Fibroblast of lung (primary cell): ENCODE data around the gene DLL4. TPM values are rescaled to one million over a fixed set of nuclear protein-coding genes. Genes with fewer than 3 reads are reported as not detected.

ENCODE experiments used
- DNase-seq, 2 donors: peaks; one replicate each; pipeline versions ENCODE4 v3.0.0 to v3.0.0-alpha.2; 2010; ENCODE audit warnings: low read depth in 2 of 2
- H2AFZ ChIP-seq: 2 replicates; pipeline ENCODE4 v1.5.1; 2012; ENCODE audit warnings: low read length, control low read depth, inconsistent platforms
- H3K27ac ChIP-seq: 2 replicates; pipeline ENCODE4 v1.5.1; 2011; ENCODE audit warnings: low read length, control low read depth; ENCODE audit not compliant: insufficient read depth
- H3K27me3 ChIP-seq: 2 replicates; pipeline ENCODE4 v1.5.1; 2011; ENCODE audit warnings: mild to moderate bottlenecking, low read length; ENCODE audit not compliant: control insufficient read depth, insufficient read depth
- H3K36me3 ChIP-seq: 2 replicates; pipeline ENCODE4 v1.5.1; 2011; ENCODE audit warnings: low read length; ENCODE audit not compliant: control insufficient read depth, insufficient read depth
- H3K4me1 ChIP-seq: 2 replicates; pipeline ENCODE4 v1.5.1; 2011; ENCODE audit warnings: low read length; ENCODE audit not compliant: control insufficient read depth, insufficient read depth; ENCODE audit errors: extremely low read depth
- H3K4me2 ChIP-seq: 2 replicates; pipeline ENCODE4 v1.5.1; 2011; ENCODE audit warnings: low read length, control low read depth; ENCODE audit not compliant: insufficient read depth; ENCODE audit errors: extremely low read depth
- H3K4me3 ChIP-seq, 4 experiments: fragments of 200-600 bp in 1 of 4; sonication (generic) in 1 of 4; replicated peaks in 1 of 4; 2 replicates each; pipeline ENCODE4 v1.5.1; 2011 to 2016; ENCODE audit warnings: low read length in 4 of 4, low read depth in 3 of 4, mild to moderate bottlenecking in 3 of 4, control low read depth in 2 of 4, inconsistent platforms in 1 of 4, mixed read lengths in 1 of 4; ENCODE audit not compliant: insufficient read depth in 1 of 4; ENCODE audit errors: control extremely low read depth in 1 of 4
- H3K79me2 ChIP-seq: 2 replicates; pipeline ENCODE4 v1.5.1; 2012; ENCODE audit warnings: mild to moderate bottlenecking, low read length, inconsistent platforms; ENCODE audit not compliant: control insufficient read depth, insufficient read depth
- H3K9ac ChIP-seq: 2 replicates; pipeline ENCODE4 v1.5.1; 2011; ENCODE audit warnings: mild to moderate bottlenecking, low read length, control low read depth; ENCODE audit not compliant: insufficient read depth
- H3K9me3 ChIP-seq: 2 replicates; pipeline ENCODE4 v1.5.1; 2012; ENCODE audit warnings: low read depth, low read length; ENCODE audit not compliant: control insufficient read depth, insufficient read depth
- H4K20me1 ChIP-seq: 2 replicates; pipeline ENCODE4 v1.5.1; 2011; ENCODE audit warnings: low read length; ENCODE audit not compliant: control insufficient read depth, insufficient read depth; ENCODE audit errors: extremely low read depth
- EZH2 ChIP-seq: IDR thresholded peaks from 2 replicates; pipeline ENCODE4 v1.5.1; 2012; ENCODE audit warnings: low read length, control low read depth, mild to moderate bottlenecking; ENCODE audit errors: missing control alignments
- polyA minus RNA-seq: library from RNA; depleted of rRNA, polyadenylated mRNA; stranded (reverse); fragments of >200 nt; gene quantifications from 2 replicates; pipeline ENCODE4 v1.2.3, GENCODE V29; 2011; ENCODE audit warnings: low replicate concordance
- polyA plus RNA-seq, 2 donors: library from polyadenylated mRNA; depleted of rRNA in 1 of 2; stranded (reverse) in 1 of 2; unstranded in 1 of 2; fragments of >200 nt; gene quantifications; 2 replicates each; pipeline ENCODE4 v1.2.1, GENCODE V29; 2011 to 2012; ENCODE audit warnings: missing spikeins in 1 of 2
- total RNA-seq: library from RNA; depleted of rRNA; stranded (reverse); fragments of >200 nt; gene quantifications from 2 replicates; pipeline ENCODE4 v1.2.1, GENCODE V29; 2014
- TF ChIP-seq, protein P1 (sequence below), 2 donors: IDR thresholded peaks in 1 of 2; conservative IDR thresholded peaks in 1 of 2; 1 replicate in 1 of 2; 2 replicates in 1 of 2; pipeline ENCODE4 v1.5.1; 2011 to 2012; ENCODE audit warnings: low read length in 2 of 2, control low read depth in 1 of 2, inconsistent platforms in 1 of 2, low read depth in 1 of 2, mild to moderate bottlenecking in 1 of 2

DLL4 gene
- total RNA-seq, result under 0.01 TPM in 2 replicates
- polyA plus RNA-seq, result 0.18 and 1.0 TPM in 2 replicates
- polyA plus RNA-seq (2012), result 0.22 and 1.5 TPM in 2 replicates
- polyA minus RNA-seq, result 0.39 and 6.4 TPM in 2 replicates

DNA sequence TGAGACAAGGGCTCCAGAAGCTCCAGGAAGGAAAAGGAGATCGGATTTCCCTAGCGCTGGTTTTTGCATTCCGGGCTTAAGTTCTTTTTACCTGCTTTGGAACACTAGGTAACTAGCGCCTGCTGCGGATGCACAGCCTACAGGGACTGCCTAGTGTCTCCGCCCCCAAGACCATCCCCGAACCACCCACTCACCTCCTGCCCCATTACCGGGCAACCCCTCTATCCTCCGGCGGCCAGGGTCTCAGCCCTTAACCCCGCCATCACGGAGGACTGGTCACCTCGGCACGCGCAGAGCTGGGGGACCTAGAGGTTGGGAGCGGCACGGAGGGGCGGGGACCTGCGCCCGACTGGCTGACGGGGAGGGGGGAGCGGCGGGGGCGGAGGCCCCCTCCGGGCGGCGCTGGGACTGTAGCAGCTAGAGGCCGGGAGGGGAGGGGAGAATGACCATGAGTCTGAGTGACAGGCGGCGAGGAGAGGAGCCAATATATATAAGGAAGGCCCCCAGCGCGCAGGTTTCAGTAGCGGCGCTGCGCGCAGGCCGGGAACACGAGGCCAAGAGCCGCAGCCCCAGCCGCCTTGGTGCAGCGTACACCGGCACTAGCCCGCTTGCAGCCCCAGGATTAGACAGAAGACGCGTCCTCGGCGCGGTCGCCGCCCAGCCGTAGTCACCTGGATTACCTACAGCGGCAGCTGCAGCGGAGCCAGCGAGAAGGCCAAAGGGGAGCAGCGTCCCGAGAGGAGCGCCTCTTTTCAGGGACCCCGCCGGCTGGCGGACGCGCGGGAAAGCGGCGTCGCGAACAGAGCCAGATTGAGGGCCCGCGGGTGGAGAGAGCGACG, at the start of gene DLL4:
DLL4 (plus strand) TSS at position 520 of the 839 bp plus-strand sequence. CDS start 329 bp downstream, outside the sequence.
- no peaks in the 10 kb centered on the region for H3K79me2 ChIP-seq
- H3K4me3 ChIP-seq, result peak within 1 kb of the TSS; percentile 33 to 50 (median 44)
- H3K27ac ChIP-seq, result no peak within 1 kb of the TSS
- no peaks in the 10 kb centered on the region for H3K9me3 ChIP-seq
- peak within 1 kb of the TSS; percentile 49 for H2AFZ ChIP-seq
- H3K4me2 ChIP-seq, result peak within 1 kb of the TSS; percentile 93
- H4K20me1 ChIP-seq, result no peaks in the 10 kb centered on the region
- TF ChIP-seq, protein P1, sequence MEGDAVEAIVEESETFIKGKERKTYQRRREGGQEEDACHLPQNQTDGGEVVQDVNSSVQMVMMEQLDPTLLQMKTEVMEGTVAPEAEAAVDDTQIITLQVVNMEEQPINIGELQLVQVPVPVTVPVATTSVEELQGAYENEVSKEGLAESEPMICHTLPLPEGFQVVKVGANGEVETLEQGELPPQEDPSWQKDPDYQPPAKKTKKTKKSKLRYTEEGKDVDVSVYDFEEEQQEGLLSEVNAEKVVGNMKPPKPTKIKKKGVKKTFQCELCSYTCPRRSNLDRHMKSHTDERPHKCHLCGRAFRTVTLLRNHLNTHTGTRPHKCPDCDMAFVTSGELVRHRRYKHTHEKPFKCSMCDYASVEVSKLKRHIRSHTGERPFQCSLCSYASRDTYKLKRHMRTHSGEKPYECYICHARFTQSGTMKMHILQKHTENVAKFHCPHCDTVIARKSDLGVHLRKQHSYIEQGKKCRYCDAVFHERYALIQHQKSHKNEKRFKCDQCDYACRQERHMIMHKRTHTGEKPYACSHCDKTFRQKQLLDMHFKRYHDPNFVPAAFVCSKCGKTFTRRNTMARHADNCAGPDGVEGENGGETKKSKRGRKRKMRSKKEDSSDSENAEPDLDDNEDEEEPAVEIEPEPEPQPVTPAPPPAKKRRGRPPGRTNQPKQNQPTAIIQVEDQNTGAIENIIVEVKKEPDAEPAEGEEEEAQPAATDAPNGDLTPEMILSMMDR (conservative IDR thresholded peaks at IDR 0.05 in 1 of 2, IDR thresholded peaks at IDR 0.05 in 1 of 2; ENCODE audit: low read depth in 1 of 2, low read length in 2 of 2), result no peak
- TF ChIP-seq EZH2, result peak; percentile 81
- DNase-seq, result peak; percentile 41 to 52
- H3K4me1 ChIP-seq, result peaks cover 11% of the 10 kb centered on the region
- no peaks in the 10 kb centered on the region for H3K36me3 ChIP-seq
- peaks cover 44% of the 10 kb centered on the region for H3K27me3 ChIP-seq
- H3K9ac ChIP-seq, result no peak within 1 kb of the TSS

DNA sequence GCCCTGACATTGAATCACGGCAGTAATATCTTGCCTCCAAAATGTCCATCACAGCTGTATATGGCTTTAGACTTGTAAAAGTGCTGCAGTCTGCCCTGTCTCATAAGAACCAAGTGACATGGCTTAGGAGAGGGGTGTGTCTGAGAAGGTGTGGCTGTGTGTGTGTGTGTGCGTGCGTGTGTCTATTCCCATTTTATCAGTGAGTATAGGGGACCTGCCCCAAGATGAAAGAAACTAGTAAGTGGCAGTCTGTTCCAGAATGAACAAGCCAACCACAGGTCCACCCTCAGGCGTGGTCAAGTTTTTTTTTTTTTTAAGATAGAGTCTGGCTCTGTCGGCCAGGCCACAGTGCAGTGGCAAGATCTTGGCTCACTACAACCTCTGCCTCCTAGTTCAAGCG, 49.5 kb upstream of the DLL4 start:
- TF ChIP-seq EZH2, result no peak
- TF ChIP-seq, protein P1 (conservative IDR thresholded peaks at IDR 0.05 in 1 of 2, IDR thresholded peaks at IDR 0.05 in 1 of 2; ENCODE audit: low read depth in 1 of 2, low read length in 2 of 2), result no peak
- Histone ChIP-seq H3K4me2 (no peak overlapping the region), H3K79me2 (no peaks in the 10 kb centered on the region), H3K27ac (no peak overlapping the region), H3K27me3 (no peaks in the 10 kb centered on the region), H3K4me1 (no peaks in the 10 kb centered on the region), H3K9ac (no peak overlapping the region), H2AFZ (no peak overlapping the region), H3K36me3 (no peaks in the 10 kb centered on the region), H3K4me3 (no peak overlapping the region), H3K9me3 (no peaks in the 10 kb centered on the region), H4K20me1 (no peaks in the 10 kb centered on the region)
- no peak for DNase-seq

DNA sequence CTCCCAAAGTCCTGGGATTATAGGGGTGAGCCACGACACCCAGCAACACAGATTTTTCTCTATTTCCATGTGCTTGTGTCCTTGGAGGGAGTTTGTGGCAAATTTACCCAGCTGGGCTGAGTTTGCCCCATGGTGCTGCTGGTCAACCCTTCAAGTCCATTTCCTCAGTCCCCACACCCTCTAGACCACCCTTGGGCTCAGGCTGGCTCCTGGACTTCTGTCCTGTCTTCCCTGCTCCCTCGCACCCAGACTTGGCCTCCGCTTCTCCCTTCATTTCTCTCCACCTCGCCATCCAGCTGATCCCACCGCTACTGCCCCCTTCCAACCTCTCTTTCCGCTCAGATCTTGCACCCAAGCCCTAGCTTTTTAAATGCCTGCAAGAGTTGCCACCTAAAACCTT, 47.8 kb upstream of the DLL4 start:
- no peak overlapping the region for H2AFZ ChIP-seq
- no peaks in the 10 kb centered on the region for H3K27me3 ChIP-seq
- no peaks in the 10 kb centered on the region for H3K9me3 ChIP-seq
- no peaks in the 10 kb centered on the region for H3K4me1 ChIP-seq
- H4K20me1 ChIP-seq, result no peaks in the 10 kb centered on the region
- H3K9ac ChIP-seq, result no peak overlapping the region
- H3K4me2 ChIP-seq, result no peak overlapping the region
- H3K36me3 ChIP-seq, result no peaks in the 10 kb centered on the region
- DNase-seq, result no peak
- no peak overlapping the region for H3K4me3 ChIP-seq
- no peaks in the 10 kb centered on the region for H3K79me2 ChIP-seq
- TF ChIP-seq, protein P1 (conservative IDR thresholded peaks at IDR 0.05 in 1 of 2, IDR thresholded peaks at IDR 0.05 in 1 of 2; ENCODE audit: low read depth in 1 of 2, low read length in 2 of 2), result no peak
- TF ChIP-seq EZH2, result no peak
- no peak overlapping the region for H3K27ac ChIP-seq
